ENCODE data around the gene PRDM16.

PRDM16 gene

DNA sequence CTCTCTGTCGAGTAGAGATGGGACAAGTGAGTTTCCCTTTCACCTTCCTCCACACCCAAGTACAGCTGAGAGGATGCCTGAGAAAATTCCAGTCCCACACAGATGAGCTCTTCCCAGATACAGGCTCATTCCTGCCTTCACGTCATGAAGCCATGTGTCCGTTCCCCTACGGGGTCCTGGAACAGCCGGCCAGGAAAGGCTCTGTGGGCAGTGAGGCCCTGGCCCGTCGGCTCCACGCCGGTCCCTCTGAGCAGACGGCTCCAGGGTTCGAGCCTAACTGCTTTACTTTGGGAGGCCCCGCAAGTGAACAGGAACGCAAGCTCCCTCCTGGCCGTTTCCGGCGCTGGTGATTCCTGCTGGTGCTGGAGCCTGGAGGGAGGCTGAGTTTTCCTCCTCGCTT, 328.3 kb downstream of the PRDM16 start:
- DNase-seq (ENCODE audit: low spot score): no peak

DNA sequence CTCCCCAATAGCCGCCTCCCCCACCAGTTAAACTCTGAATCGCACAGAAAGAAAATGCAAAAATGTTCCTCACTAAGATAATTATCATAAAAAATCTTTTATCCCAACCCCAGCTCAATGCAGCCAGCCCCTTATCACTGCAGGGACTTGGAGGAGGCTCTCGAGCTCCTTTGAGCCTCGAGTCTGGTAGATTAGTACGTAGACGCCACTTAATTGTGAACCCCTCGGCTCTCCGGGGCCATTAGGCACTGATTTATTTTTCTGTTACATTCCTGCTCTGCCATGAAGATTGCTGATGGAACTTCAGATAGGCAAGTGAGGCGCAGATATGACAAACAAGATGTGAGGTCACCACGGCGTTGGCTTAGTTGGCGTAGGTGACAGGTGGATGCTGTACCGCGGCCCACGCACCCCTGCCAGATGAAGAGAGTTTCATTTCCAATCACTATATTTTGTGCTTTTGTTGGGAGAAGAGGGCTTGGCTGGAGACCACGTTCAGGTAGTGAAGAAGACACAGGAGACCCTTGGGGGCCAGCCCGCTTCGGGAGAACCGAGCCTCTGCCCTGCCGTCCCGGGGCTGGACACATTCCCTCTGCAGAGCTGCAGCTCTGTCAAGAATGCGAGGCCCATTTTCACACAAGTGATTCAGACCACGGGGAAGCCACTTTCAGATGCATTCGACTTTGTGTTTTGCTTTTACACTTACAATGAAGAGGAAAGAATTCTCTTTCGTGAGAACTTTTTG, 329.6 kb downstream of the PRDM16 start:
- DNase-seq (ENCODE audit: low spot score): no peak

DNA sequence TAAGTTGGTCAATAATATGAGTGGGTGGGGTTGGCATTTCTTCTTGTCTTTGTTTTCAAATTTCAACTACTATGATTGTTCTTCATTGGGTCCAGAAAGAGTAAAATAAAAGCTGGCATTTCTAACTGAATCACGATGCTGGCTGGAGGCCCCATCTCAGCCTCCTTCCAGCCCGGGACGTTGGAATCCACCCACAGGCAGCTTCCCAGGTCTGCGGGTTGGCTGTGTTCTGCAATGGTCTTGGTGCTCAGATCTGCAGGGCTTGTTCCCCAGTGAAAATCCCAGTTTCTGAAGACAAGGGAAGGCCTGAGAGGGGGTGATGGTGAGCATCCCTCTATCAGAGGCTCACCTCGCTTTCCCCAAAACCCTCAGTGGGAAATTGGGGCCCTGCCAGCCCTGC, 330.7 kb downstream of the PRDM16 start:
- peak; percentile 20 for DNase-seq (ENCODE audit: low spot score)

DNA sequence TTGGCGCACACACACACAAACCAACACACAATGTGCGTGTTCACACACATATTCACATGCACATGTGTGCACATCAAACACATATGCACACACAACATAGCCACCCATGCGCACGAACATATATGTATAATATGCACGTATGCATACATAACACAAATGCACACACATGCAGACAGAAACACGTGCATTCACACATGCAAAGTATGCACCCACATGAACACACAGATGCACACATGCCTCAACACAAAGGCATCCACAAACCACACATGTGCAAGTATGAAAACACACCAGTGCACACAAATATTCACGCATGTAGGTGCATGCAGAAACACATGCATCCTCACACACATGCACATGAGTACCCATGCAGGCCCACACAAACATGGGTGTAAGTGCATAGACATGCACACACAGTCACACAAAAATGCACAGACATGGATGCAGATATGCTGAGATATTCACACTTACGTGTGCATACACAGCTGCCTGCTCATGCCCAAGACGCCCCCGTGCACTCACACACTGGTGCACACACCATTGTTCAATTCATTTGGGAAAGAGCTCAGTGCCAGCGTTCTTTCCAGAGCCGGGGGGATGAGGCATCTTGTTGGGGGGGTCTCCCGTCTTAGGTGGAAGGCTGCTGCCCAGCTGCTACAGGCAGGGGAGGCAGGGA, 332.7 kb downstream of the PRDM16 start:
- DNase-seq (ENCODE audit: low spot score): no peak

DNA sequence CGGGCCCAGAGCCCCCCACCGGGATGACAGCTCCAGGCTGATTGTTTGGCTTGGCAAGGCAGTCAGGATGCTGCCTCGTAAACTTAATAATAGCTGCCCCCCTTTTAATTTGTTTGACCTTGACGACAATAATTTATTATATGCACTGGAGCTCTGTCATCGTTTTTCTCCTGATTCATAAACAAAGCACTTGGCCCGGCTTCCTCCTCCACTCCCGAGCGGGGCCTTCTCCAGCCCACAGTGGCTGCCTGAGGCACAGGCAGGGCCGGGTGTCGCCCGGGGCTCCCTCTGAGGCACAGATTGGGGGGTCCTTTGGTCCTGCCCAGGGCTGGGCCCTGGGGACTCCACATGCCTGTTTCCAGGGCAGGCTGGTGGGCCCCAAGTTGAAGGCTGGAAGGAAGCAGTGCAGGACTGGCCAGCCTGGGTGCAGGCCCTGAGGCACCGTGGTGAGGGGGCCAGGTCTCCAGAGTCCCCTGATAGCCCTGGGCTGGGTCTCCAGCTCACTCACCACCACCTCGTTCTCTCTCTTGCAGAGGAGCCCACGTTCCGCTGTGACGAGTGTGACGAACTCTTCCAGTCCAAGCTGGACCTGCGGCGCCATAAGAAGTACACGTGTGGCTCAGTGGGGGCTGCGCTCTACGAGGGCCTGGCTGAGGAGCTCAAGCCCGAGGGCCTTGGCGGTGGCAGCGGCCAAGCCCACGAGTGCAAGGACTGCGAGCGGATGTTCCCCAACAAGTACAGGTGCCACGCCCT, 333.4 kb downstream of the PRDM16 start:
- no peak for DNase-seq (ENCODE audit: low spot score)

DNA sequence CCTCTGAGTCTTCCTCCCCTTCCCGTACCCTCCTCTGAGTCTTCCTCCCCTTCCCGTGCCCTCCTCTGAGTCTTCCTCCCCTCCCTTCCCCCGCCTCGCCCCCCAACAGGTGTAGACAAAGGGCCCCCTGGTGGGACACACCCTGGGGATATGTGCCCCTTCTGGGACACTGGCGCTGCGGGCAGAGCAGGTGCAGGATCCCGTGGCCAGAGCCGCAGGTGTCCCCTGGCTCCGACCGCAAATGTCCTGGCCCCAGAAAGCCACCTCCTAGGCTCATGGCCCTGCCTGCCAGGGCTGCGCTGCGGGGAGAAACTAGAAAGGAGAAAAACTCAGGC, 334.0 kb downstream of the PRDM16 start:
- DNase-seq (ENCODE audit: low spot score): no peak

DNA sequence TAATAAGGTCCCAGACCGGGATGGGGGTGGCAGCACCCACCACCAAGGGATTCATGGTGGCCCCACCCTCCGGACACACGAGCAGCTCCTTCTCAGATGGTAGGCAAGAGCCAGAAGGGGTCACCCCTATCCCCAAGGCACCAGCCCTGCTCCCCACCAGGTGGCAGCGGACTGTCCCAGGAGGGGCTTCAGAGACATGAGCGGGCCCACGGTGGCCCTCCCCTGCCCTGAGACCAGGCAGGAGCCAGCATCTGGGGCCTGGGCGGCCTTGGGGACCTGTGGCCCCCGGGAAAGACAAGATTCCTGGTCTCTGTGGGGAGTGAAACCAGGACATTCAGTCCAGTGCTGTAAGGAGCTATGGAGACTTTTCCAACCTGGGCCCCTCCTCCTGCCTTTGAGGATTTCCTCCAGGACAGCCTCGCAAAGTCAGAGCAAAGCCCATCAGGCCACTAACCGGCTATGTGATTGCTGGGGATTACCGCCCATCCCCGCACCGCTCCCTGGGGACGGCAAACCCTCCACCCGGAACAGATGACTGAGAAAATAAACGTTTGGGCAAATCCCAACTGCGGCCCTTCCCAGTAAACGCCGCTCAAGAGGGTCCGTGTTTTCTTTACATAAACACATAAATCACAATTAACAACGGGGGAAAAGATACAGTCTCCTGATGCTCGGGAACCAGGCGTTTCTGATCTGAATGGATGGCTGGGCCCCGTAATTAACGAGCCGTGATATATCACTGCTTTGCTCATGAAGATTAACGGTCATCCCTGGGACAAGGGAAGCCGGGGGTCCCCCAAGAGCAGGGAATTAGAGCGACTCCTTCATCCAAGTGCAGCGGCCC, 334.6 kb downstream of the PRDM16 start:
- no peak for DNase-seq (ENCODE audit: low spot score)

DNA sequence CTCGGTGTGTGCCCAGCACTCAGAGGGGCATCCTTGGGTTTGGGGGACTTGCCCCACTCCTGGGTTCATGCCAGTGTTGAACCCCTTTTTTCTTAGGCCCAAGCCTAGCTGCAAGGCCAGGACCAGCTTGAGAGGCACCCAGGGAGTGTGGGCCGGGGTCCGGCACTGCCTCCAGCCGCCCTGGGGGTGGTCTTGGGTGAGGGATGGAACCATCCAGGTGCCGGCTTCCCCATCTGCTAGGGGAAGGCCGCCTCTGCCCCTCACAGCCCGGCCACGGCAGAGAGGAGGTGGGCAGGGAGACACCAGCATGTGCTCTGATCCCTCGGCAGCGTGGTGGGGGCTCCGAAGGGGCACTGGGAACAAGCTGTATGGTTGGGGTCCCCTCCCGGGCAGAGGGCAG, 335.3 kb downstream of the PRDM16 start:
- DNase-seq (ENCODE audit: low spot score): no peak

DNA sequence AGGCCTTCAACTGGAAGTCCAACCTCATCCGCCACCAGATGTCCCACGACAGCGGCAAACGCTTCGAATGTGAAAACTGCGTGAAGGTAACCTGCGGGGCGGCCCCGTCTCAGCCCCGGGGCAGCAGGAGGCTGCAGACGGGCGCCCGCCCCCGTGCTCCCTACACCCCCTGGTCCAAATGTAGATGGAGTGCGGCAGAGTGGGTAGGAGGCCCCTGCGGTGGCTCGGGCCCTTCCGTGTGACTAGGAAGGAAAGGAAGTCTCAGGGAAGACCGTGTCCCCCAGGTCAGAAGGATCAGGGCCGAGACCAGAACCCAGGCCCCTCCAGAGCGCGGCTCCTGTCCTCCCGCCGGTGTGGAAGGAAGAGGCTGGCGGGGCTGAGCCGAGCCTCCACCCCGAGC, 335.8 kb downstream of the PRDM16 start:
- DNase-seq (ENCODE audit: low spot score): no peak

DNA sequence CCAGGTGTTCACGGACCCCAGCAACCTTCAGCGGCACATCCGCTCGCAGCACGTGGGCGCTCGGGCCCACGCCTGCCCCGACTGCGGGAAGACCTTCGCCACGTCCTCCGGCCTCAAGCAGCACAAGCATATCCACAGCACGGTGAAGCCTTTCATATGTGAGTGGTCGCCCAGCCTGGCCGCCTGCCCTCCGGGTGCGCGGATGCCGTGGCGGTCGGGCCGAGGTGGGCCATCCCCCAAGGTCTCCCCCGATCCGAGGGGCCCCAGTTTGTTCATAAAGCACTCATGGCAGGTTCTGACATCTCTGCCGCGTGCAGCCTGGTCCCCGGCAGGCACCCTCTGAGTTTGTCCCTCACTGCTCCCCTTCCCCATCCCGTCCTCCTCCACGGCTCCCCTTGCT, 336.5 kb downstream of the PRDM16 start:
- DNase-seq (ENCODE audit: low spot score): no peak

DNA sequence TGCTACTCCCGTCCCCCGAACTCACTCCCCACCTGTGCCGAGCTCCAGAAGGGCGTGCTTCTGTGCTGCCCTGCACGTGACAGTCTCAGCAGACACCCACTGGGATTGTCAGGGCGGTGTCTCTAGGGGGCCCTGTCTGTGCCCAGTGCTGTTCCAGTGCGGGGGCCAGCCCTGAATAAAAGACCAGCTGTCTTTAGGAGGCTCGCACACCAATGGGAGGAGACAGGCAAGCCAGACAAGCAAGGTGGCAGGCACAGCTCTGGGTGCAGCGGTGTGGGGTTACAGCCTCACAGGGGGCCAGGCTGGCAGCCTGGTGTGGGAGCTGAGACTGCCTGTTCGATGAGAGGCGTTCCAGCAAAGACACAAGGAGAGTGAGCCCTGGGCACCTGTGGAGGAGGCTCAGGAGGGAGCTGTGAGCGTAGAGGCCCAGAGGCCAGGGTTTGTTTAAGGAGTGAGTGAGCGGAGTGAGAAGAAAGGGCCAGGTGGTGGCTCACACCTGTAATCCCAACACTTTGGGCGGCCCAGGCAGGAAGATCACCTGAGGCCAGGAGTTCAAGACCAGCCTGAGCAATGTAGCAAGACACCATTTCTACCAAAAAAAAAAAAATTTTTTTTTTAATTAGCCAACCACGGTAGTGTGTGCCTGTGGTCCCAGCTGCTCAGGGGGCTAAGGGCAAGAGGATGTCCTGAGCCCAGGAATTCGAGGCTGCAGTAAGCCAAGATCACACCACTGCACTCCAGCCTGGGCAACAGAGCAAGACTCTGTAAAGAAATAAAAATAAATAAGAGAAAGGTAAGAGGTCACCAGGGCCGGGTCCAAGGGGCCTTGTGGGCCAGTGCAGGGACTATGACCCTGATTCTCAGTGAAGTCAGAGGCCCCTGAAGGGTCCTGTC, 337.2 kb downstream of the PRDM16 start:
- no peak for DNase-seq (ENCODE audit: low spot score)

DNA sequence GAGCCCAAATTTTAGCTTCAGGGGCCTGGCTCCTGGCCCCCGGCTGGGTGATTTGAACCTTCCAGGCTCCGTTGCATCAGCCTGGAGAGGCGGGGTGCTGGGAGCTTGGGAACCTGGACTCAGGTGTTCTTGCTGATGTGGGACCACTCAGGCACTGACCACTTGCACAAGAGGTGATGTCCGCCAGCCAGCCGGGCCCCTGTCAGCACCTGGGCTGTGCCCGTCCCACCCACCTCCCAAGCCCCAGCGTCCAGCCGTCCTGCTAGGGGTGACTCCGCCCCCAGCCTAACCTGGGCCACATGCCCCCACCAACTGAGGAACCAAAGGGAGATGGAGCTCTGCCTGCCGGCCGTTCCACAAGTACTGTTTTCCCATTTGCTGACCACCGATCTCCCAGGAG, 338.0 kb downstream of the PRDM16 start:
- DNase-seq (ENCODE audit: low spot score): no peak

DNA sequence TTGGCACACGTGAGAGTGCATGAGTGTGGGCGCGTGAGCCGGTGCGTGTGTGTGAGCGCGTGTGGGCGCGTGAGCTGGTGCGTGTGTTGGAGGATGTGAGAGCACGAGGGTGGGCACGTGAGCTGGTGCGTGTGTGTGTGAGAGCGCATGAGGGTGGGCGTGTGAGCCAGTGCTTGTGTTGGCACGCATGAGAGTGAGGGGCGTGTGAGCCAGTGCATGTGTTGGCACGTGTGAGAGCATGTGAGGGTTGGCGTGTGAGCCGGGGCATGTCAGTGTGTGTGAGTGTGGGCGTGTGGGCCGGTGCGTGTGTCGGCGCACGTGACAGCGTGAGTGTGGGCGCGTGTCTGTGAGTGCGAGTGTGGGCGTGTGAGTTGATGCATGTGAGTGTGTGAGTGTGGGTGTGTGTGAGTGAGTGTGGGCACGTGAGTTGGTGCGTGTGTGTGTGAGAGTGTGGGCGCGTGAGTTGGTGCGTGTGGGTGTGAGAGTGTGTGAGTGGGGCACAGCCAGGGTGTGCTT, 339.8 kb downstream of the PRDM16 start:
- no peak for DNase-seq (ENCODE audit: low spot score)

DNA sequence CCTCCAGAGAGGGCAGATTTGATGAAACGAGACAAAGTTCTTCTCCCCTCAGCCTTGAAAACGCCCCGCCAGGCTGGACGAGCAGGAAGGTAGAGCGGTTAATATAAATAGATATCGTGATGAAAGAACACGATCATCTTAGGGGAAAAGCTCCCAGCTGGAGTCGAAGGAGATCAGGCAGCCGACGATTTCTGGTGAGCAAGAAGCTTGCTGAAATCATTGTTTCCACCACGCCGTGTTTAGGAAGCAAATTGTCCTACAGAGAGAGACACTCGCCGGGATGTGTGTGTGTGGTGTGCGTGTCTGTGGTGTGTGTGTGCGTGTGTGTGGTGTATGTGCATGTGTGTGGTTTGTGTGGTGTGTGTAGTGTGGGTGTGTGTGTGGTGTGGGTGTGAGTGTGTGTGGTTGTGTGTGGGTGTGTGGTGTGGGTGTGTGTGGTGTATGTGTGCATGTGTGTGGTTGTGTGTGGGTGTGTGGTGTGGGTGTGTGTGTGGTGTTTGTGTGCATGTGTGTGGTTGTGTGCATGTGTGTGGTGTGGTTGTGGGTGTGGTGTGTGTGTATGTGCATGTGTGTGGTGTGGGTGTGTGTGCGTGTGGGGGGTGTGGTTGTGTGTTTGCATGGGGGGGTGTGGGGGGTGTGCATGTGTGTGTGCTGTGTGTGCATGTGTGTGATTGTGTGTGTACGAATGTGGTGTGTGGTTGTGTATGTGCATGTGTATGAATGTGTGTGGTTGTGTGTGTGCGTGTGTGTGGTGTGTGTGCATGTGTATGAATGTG, 340.6 kb downstream of the PRDM16 start:
- no peak for DNase-seq (ENCODE audit: low spot score)

DNA sequence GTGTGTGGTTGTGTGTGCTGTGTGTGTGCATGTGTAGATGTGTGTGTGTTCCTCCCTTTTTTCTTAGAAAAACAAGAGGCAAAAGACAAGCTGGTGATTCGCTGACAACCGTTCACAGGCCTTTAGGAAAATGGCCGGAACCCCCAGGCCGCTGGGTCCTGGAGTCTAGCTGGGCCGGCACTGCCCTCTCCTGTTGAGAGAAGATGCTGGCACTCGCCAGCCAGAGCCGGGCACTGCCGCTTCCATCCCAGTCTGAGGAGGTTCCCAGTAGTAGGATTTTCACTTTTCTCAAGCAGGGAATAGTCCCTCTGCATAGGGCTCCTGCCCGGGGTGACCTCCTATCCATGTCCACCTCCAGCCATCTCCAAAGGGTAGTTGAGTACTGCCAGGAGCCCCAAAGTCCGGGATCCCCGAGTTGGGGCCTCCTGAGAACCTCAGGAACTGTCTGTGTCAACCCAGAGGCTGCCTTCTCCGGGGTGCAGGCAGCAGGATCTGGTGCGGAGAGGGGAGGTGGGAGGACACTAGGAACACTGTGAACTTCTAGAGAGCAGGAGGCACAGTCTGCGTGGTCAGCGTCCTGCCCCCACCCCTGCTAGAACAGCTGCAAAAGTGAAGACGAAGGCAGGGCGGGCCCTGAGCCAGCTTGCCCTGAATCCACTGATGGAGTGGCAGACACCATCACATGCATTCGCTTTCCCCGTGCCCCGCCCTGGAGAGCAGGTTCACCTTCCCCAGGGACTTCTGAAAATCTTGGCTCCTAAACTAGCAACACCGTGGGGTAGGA, 341.3 kb downstream of the PRDM16 start:
- DNase-seq (ENCODE audit: low spot score): peak; percentile 59

DNA sequence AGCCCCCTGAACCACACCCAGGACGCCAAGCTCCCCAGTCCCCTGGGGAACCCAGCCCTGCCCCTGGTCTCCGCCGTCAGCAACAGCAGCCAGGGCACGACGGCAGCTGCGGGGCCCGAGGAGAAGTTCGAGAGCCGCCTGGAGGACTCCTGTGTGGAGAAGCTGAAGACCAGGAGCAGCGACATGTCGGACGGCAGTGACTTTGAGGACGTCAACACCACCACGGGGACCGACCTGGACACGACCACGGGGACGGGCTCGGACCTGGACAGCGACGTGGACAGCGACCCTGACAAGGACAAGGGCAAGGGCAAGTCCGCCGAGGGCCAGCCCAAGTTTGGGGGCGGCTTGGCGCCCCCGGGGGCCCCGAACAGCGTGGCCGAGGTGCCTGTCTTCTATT, 342.8 kb downstream of the PRDM16 start:
- no peak for DNase-seq (ENCODE audit: low spot score)

DNA sequence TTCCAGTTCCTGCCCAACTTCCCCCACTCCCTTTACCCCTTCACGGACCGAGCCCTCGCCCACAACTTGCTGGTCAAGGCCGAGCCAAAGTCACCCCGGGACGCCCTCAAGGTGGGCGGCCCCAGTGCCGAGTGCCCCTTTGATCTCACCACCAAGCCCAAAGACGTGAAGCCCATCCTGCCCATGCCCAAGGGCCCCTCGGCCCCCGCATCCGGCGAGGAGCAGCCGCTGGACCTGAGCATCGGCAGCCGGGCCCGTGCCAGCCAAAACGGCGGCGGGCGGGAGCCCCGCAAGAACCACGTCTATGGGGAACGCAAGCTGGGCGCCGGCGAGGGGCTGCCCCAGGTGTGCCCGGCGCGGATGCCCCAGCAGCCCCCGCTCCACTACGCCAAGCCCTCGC, 343.4 kb downstream of the PRDM16 start:
- no peak for DNase-seq (ENCODE audit: low spot score)

DNA sequence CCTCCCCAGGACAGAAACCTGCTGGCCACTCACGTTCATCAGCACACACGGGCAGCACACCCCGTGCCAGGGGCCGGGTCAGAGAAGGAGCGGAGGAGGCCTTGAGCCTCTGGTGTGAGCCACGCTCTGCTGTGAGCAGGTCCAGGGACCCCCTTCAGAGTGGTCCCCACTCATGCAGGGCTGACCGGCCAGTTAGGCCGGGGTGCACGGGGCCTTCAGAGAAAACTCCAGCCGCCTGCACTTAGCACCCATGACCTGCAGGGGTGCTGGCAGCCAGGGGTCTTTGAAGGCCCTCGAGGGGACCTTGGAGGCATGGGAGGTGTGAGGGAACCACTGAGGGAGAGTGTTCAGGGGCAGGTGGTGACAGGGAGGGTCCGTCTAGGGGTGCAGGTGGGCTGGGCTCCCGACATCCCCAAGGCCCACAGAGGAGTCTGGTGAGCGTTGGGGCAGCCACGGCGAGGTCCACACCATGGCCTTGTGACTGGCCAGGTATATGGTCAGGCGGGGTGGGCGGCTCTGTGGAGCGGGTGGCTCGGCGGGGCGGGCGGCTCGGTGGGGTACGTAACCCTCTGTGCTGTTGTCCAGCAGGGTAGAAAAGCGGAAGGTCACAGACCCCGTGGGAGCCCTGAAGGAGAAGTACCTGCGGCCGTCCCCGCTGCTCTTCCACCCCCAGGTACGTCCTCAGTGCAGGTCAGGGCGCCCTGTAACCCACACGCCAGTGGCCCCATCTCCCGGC, 345.1 kb downstream of the PRDM16 start:
- no peak for DNase-seq (ENCODE audit: low spot score)

All from putamen (tissue), 1 donor.